Lower leg skin (tissue), 3 donors: ENCODE results near the gene BCAM.

Source experiments
- CTCF ChIP-seq, 3 donors: fragments of 450-650 bp; IDR thresholded peaks; one replicate each; pipeline ENCODE4 v1.5.1; 2016; ENCODE audit warnings: antibody characterized with exemption in 3 of 3, mild to moderate bottlenecking in 3 of 3, moderate library complexity in 2 of 3
- POLR2A ChIP-seq, 2 donors: fragments of 450-650 bp; IDR thresholded peaks; one replicate each; pipeline ENCODE4 v1.6.1; 2016 to 2017; ENCODE audit warnings: antibody characterized with exemption in 2 of 2, mild to moderate bottlenecking in 1 of 2, moderate library complexity in 1 of 2

GRCh38 chr19:44803442-44804428 lies 5.2 kb upstream of the BCAM start:
- TF ChIP-seq CTCF (IDR thresholded peaks at IDR 0.05) = no peak
- no peak for TF ChIP-seq POLR2A (IDR thresholded peaks at IDR 0.05)
